H1 (cell line): ENCODE measurements around the gene SH2B3. TPM values are rescaled to one million over a fixed set of nuclear protein-coding genes. Genes with fewer than 3 reads are reported as not detected.
A peak's percentile ranks its signal among the peaks of the same experiment; 100 is the strongest.

ENCODE experiments used
- CTCF ChIA-PET: fragments of 300-600 bp; sonication (Branson Sonifier 250); formaldehyde crosslinking; loops from one replicate; lab custom pipeline; 2021; ENCODE audit not compliant: partially characterized antibody; lab: Charles Lee
- POLR2A ChIA-PET: fragments of 300-600 bp; sonication (Branson Sonifier 250); formaldehyde crosslinking; loops from one replicate; lab custom pipeline; 2021; ENCODE audit warnings: inconsistent platforms; ENCODE audit not compliant: partially characterized antibody; lab: Charles Lee
- DNase-seq, 2 experiments: peaks; one replicate each; pipeline versions ENCODE4 v3.0.0 to v3.0.0-alpha.2; 2010 to 2022; ENCODE audit warnings: low spot score in 2 of 2, low read depth in 1 of 2, mixed read lengths in 1 of 2
- FAIRE-seq: peaks from 2 replicates; lab custom pipeline; 2011; peaks lifted over from hg19 to GRCh38; lab: Jason Lieb, UNC
- H2AFZ ChIP-seq: 2 replicates; pipeline ENCODE4 v1.8.1; 2012; ENCODE audit warnings: low read length, inconsistent platforms
- H2AK5ac ChIP-seq: 2 replicates; pipeline ENCODE4 v1.6.1; 2013; ENCODE audit warnings: low read depth, low read length
- H2BK120ac ChIP-seq: replicated peaks from 2 replicates; pipeline ENCODE3; 2013; ENCODE audit warnings: low read depth, low read length, inconsistent platforms
- H2BK12ac ChIP-seq: 2 replicates; pipeline ENCODE4 v1.6.1; 2013; ENCODE audit warnings: low read depth, low read length
- H2BK15ac ChIP-seq: 2 replicates; pipeline ENCODE4 v1.6.1; 2013; ENCODE audit warnings: low read length
- H2BK20ac ChIP-seq: 2 replicates; pipeline ENCODE4 v1.6.1; 2013; ENCODE audit warnings: low read length
- H2BK5ac ChIP-seq: 2 replicates; pipeline ENCODE4 v1.6.1; 2013; ENCODE audit warnings: low read depth, low read length
- H3K14ac ChIP-seq: 2 replicates; pipeline ENCODE4 v1.6.1; 2013; ENCODE audit warnings: inconsistent platforms; ENCODE audit not compliant: insufficient read length
- H3K18ac ChIP-seq: 2 replicates; pipeline ENCODE4 v1.6.1; 2013; ENCODE audit warnings: low read length; ENCODE audit errors: extremely low read depth
- H3K23ac ChIP-seq: 2 replicates; pipeline ENCODE4 v1.6.1; 2013; ENCODE audit warnings: inconsistent platforms; ENCODE audit not compliant: insufficient read length
- H3K23me2 ChIP-seq: 2 replicates; pipeline ENCODE4 v1.6.1; 2013; ENCODE audit warnings: low read depth, low read length
- H3K27ac ChIP-seq: 2 replicates; pipeline ENCODE4 v1.6.1; 2011; ENCODE audit warnings: low read depth, low read length, inconsistent platforms
- H3K27me3 ChIP-seq, 4 experiments: replicated peaks in 1 of 4; 1 replicate in 1 of 4; 2 replicates in 3 of 4; pipeline versions ENCODE4 v1.6.1 to v1.8.1; 2011 to 2013; ENCODE audit warnings: low read length in 3 of 4, mild to moderate bottlenecking in 3 of 4, inconsistent platforms in 2 of 4, mixed read lengths in 2 of 4, moderate library complexity in 1 of 4; ENCODE audit not compliant: control insufficient read depth in 3 of 4, insufficient read depth in 3 of 4; ENCODE audit errors: extremely low read depth in 1 of 4
- H3K36me3 ChIP-seq, 4 experiments: 2 replicates each; pipeline versions ENCODE4 v1.6.1 to v1.8.1; 2011 to 2013; ENCODE audit warnings: mild to moderate bottlenecking in 4 of 4, low read length in 3 of 4, moderate library complexity in 2 of 4, control low read depth in 1 of 4, inconsistent platforms in 1 of 4; ENCODE audit not compliant: insufficient read depth in 4 of 4, control insufficient read depth in 2 of 4
- H3K4ac ChIP-seq: replicated peaks from 2 replicates; pipeline ENCODE3; 2013; ENCODE audit warnings: low read length, low read depth, mixed read lengths, inconsistent platforms; ENCODE audit not compliant: insufficient read length
- H3K4me1 ChIP-seq, 4 experiments: replicated peaks in 1 of 4; 1 replicate in 1 of 4; 2 replicates in 3 of 4; pipeline versions ENCODE4 v1.6.1 to v1.8.1; 2011 to 2013; ENCODE audit warnings: low read length in 3 of 4, inconsistent platforms in 2 of 4, mixed read lengths in 1 of 4; ENCODE audit not compliant: insufficient read depth in 4 of 4, control insufficient read depth in 3 of 4
- H3K4me2 ChIP-seq, 2 experiments: 2 replicates each; pipeline versions ENCODE4 v1.6.1 to v1.8.1; 2011 to 2013; ENCODE audit warnings: low read depth in 2 of 2, low read length in 2 of 2, control low read depth in 1 of 2, inconsistent platforms in 1 of 2, mild to moderate bottlenecking in 1 of 2; ENCODE audit not compliant: insufficient read depth in 1 of 2
- H3K4me3 ChIP-seq, 4 experiments: fragments of 200-600, 300-600 bp in 1 of 4; sonication (generic), shearing (Covaris generic), sonication (Bioruptor Twin) in 1 of 4; 2 replicates each; pipeline versions ENCODE4 v1.5.1 to v1.8.1; 2011 to 2016; ENCODE audit warnings: low read length in 4 of 4, low read depth in 3 of 4, control low read depth in 2 of 4, inconsistent platforms in 2 of 4, mild to moderate bottlenecking in 2 of 4, mixed read lengths in 1 of 4, moderate library complexity in 1 of 4; ENCODE audit not compliant: insufficient read depth in 2 of 4; ENCODE audit errors: extremely low read depth in 1 of 4
- H3K56ac ChIP-seq: replicated peaks from 2 replicates; pipeline ENCODE3; 2013; ENCODE audit warnings: low read depth, mild to moderate bottlenecking, mixed read lengths, low read length, inconsistent platforms; ENCODE audit not compliant: insufficient read length
- H3K79me1 ChIP-seq: 2 replicates; pipeline ENCODE4 v1.6.1; 2013; ENCODE audit warnings: low read depth, low read length, control low read depth
- H3K79me2 ChIP-seq, 2 experiments: 2 replicates each; pipeline versions ENCODE4 v1.6.1 to v1.8.1; 2012 to 2013; ENCODE audit warnings: low read length in 2 of 2, mild to moderate bottlenecking in 2 of 2, inconsistent platforms in 1 of 2; ENCODE audit not compliant: insufficient read depth in 2 of 2, control insufficient read depth in 1 of 2
- H3K9ac ChIP-seq, 4 experiments: replicated peaks in 1 of 4; 1 replicate in 1 of 4; 2 replicates in 3 of 4; pipeline versions ENCODE4 v1.6.1 to v1.8.1; 2011 to 2013; ENCODE audit warnings: low read depth in 3 of 4, low read length in 3 of 4, control low read depth in 2 of 4, mild to moderate bottlenecking in 2 of 4, moderate library complexity in 2 of 4, inconsistent platforms in 1 of 4; ENCODE audit errors: extremely low read depth in 1 of 4
- H3K9me3 ChIP-seq, 2 experiments: 2 replicates each; pipeline versions ENCODE4 v1.6.1 to v1.8.1; 2012 to 2013; ENCODE audit warnings: mild to moderate bottlenecking in 2 of 2, moderate library complexity in 2 of 2, control low read depth in 1 of 2, inconsistent platforms in 1 of 2, low read depth in 1 of 2, low read length in 1 of 2, mixed read lengths in 1 of 2; ENCODE audit not compliant: insufficient read depth in 2 of 2
- H4K20me1 ChIP-seq, 2 experiments: replicated peaks in 1 of 2; 2 replicates each; pipeline versions ENCODE3 to v1.8.1; 2011 to 2013; ENCODE audit warnings: inconsistent platforms in 2 of 2, low read length in 2 of 2, mild to moderate bottlenecking in 1 of 2; ENCODE audit not compliant: insufficient read depth in 2 of 2, control insufficient read depth in 1 of 2
- H4K5ac ChIP-seq: 2 replicates; pipeline ENCODE4 v1.6.1; 2013; ENCODE audit warnings: low read length, low read depth, mixed read lengths, inconsistent platforms; ENCODE audit not compliant: insufficient read length
- H4K8ac ChIP-seq: 2 replicates; pipeline ENCODE4 v1.8.0; 2013; ENCODE audit warnings: mild to moderate bottlenecking, moderate library complexity, low read length, inconsistent platforms; ENCODE audit not compliant: insufficient read depth; ENCODE audit errors: extremely low read depth
- H4K91ac ChIP-seq: replicated peaks from 2 replicates; pipeline ENCODE3; 2013; ENCODE audit warnings: low read length, mixed read lengths, inconsistent platforms; ENCODE audit not compliant: insufficient read length
- ASH2L ChIP-seq: fragments of 200-600, 300-600 bp; sonication (generic); IDR thresholded peaks from one replicate; pipeline ENCODE4 v1.7.1; 2017; ENCODE audit warnings: low read length
- HDAC2 ChIP-seq, 2 experiments: fragments of 300-600 bp in 1 of 2; sonication (generic) in 1 of 2; IDR thresholded peaks; 2 replicates each; pipeline ENCODE4 v1.6.1; 2011 to 2012; ENCODE audit warnings: low read depth in 2 of 2, low read length in 2 of 2, mild to moderate bottlenecking in 2 of 2, moderate library complexity in 2 of 2, borderline replicate concordance in 1 of 2, inconsistent platforms in 1 of 2
- JUND ChIP-seq: IDR thresholded peaks from 2 replicates; pipeline ENCODE4 v1.6.1; 2011; ENCODE audit warnings: mild to moderate bottlenecking, improper control_type of control experiment, low read length
- RNF2 ChIP-seq: fragments of 200-900, 300-1000 bp; sonication (generic); IDR thresholded peaks from 2 replicates; pipeline ENCODE4 v1.7.1; 2016; ENCODE audit warnings: borderline replicate concordance, low read depth, mild to moderate bottlenecking, antibody characterized with exemption, low read length; ENCODE audit not compliant: poor library complexity, severe bottlenecking; ENCODE audit errors: missing control alignments
- SIRT6 ChIP-seq: IDR thresholded peaks from one replicate; pipeline ENCODE4 v1.7.1; 2012; ENCODE audit warnings: low read length, inconsistent platforms
- SRF ChIP-seq: IDR thresholded peaks from 2 replicates; pipeline ENCODE4 v1.6.1; 2011; ENCODE audit warnings: mild to moderate bottlenecking, low read depth, low read length, moderate library complexity
- TAF7 ChIP-seq: optimal IDR thresholded peaks from 2 replicates; pipeline ENCODE3; 2011; ENCODE audit warnings: low read depth, mild to moderate bottlenecking, inconsistent platforms, low read length, moderate library complexity, borderline replicate concordance
- WGBS, 2 experiments: shearing (Covaris generic) in 1 of 2; methylation state at CpG; one replicate each; pipeline versions ENCODE4 v1.1.6 to v1.1.7; 2013 to 2015; ENCODE audit warnings: low lambda C conversion rate in 2 of 2, mixed read lengths in 2 of 2, inconsistent platforms in 1 of 2, low coverage in 1 of 2, missing lambda C conversion rate in 1 of 2; ENCODE audit not compliant: insufficient replicate concordance in 2 of 2, insufficient coverage in 1 of 2, insufficient read length in 1 of 2; ENCODE audit errors: extremely low coverage in 1 of 2, missing lambda C conversion rate in 1 of 2; 5-methylcytosine and 5-hydroxymethylcytosine counted together
- polyA plus RNA-seq, 7 experiments: library from polyadenylated mRNA; depleted of rRNA in 3 of 7; stranded (reverse) in 5 of 7; unstranded in 2 of 7; fragments of >200 nt in 5 of 7; fragments of 200-250 nt in 2 of 7; gene quantifications; 1 replicate in 5 of 7; 2 replicates in 1 of 7; 4 replicates in 1 of 7; pipeline versions ENCODE4 v1.2.1 to v1.2.3, GENCODE V29; 2011 to 2013; ENCODE audit warnings: missing spikeins in 2 of 7, mixed read lengths in 2 of 7
- total RNA-seq: library from RNA; stranded (reverse); fragmentation: NEBNext Ultra II Directional; extraction: Animal tissue kit (Norgen Biotek cat#: 25700); gene quantifications from 2 replicates; pipeline ENCODE4 v1.2.1, GENCODE V29; 2021
- TF ChIP-seq, protein P1 (sequence below), 3 experiments: IDR thresholded peaks; 1 replicate in 2 of 3; 2 replicates in 1 of 3; pipeline versions ENCODE4 v1.5.1 to v1.6.1; 2011; ENCODE audit warnings: low read length in 3 of 3, mild to moderate bottlenecking in 3 of 3, inconsistent platforms in 2 of 3, low read depth in 1 of 3, moderate library complexity in 1 of 3; ENCODE audit not compliant: insufficient read depth in 1 of 3; ENCODE audit errors: control extremely low read depth in 1 of 3
- TF ChIP-seq, protein P2 (sequence below): IDR thresholded peaks from 2 replicates; pipeline ENCODE4 v1.6.1; 2012; ENCODE audit warnings: low read length, inconsistent platforms

Gene SH2B3
- total and polyA plus RNA-seq, 2 of the 8 experiments (the other 6 are each of a cell fraction or from before 2014, with no cell fraction given): 20.8 to 34.1 TPM

GRCh38 chr12:111457071-111457470 is 51.3 kb downstream of the SH2B3 start:
- Histone ChIP-seq H3K27ac (no peak overlapping the region), H2BK120ac (no peak overlapping the region), H3K18ac (no peak overlapping the region), H3K14ac (no peak overlapping the region), H4K8ac (no peak overlapping the region), H4K20me1 (peaks cover 0 to 9% of the 10 kb centered on the region in 2 experiments), H3K23me2 (no peaks in the 10 kb centered on the region), H2BK5ac (no peak overlapping the region), H3K9me3 (no peaks in the 10 kb centered on the region), H3K23ac (no peak overlapping the region), H3K4me3 (no peak overlapping the region), H3K56ac (no peak overlapping the region), H2BK12ac (no peak overlapping the region), H3K79me2 (no peaks in the 10 kb centered on the region), H4K5ac (no peak overlapping the region), H3K4me1 (no peaks in the 10 kb centered on the region), H2AK5ac (no peak overlapping the region), H2BK20ac (no peak overlapping the region), H2BK15ac (no peak overlapping the region), H3K79me1 (no peaks in the 10 kb centered on the region; the same call in 1 of the 2 replicates), H4K91ac (no peak overlapping the region), H3K4ac (no peak overlapping the region), H3K27me3 (no peaks in the 10 kb centered on the region), H3K36me3 (peaks cover 13 to 37% (median 36%) of the 10 kb centered on the region in 4 experiments), H3K4me2 (no peak overlapping the region), H3K9ac (no peak overlapping the region), H2AFZ (no peak overlapping the region)
- POLR2A ChIA-PET: interaction anchor here (1.0 to 3.3 kb wide), 5 partner anchors 8 to 60 kb away, joined by 3 to 10 read pairs (median 4); no protein-coding TSS in a partner anchor
- 91% methylated on average over 9 of the region's 9 CpGs; no CpG with 5 or more reads in 1 of the 2 experiments for WGBS, 2 experiments
- DNase-seq (peak in 1 of 2 experiments; percentile 36), FAIRE-seq (no peak)
- CTCF ChIA-PET: interaction anchor here (0.6 to 31.7 kb wide), 7 partner anchors 14 to 107 kb away, joined by 3 to 838 read pairs (median 5); partner anchors contain the start of gene SH2B3
- TF ChIP-seq SRF (no peak), RNF2 (no peak), SIRT6 (no peak), JUND (no peak), ASH2L (no peak), HDAC2 (IDR thresholded peaks at IDR 0.05; ENCODE audit: borderline replicate concordance in 1 of 2, low read depth in 2 of 2, low read length in 2 of 2) (no peak), TAF7 (no peak)
- TF ChIP-seq, protein P1, sequence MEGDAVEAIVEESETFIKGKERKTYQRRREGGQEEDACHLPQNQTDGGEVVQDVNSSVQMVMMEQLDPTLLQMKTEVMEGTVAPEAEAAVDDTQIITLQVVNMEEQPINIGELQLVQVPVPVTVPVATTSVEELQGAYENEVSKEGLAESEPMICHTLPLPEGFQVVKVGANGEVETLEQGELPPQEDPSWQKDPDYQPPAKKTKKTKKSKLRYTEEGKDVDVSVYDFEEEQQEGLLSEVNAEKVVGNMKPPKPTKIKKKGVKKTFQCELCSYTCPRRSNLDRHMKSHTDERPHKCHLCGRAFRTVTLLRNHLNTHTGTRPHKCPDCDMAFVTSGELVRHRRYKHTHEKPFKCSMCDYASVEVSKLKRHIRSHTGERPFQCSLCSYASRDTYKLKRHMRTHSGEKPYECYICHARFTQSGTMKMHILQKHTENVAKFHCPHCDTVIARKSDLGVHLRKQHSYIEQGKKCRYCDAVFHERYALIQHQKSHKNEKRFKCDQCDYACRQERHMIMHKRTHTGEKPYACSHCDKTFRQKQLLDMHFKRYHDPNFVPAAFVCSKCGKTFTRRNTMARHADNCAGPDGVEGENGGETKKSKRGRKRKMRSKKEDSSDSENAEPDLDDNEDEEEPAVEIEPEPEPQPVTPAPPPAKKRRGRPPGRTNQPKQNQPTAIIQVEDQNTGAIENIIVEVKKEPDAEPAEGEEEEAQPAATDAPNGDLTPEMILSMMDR (IDR thresholded peaks at IDR 0.05; ENCODE audit: control extremely low read depth in 1 of 3, insufficient read depth in 1 of 3, low read depth in 1 of 3, low read length in 3 of 3): no peak
- TF ChIP-seq, protein P2, sequence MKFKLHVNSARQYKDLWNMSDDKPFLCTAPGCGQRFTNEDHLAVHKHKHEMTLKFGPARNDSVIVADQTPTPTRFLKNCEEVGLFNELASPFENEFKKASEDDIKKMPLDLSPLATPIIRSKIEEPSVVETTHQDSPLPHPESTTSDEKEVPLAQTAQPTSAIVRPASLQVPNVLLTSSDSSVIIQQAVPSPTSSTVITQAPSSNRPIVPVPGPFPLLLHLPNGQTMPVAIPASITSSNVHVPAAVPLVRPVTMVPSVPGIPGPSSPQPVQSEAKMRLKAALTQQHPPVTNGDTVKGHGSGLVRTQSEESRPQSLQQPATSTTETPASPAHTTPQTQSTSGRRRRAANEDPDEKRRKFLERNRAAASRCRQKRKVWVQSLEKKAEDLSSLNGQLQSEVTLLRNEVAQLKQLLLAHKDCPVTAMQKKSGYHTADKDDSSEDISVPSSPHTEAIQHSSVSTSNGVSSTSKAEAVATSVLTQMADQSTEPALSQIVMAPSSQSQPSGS: no peak
